Activated CD4-positive, alpha-beta T cell treated with anti-CD3 and anti-CD28 coated beads for 36 hours (primary cell): ENCODE results near the gene CD7. TPM values are rescaled to one million over a fixed set of nuclear protein-coding genes. Genes with fewer than 3 reads are reported as not detected.

Experiments
- ATAC-seq: fragments of 200-7000 bp; cut with Tn5 transposase; one replicate; pipeline ENCODE4 v1.10.0; 2021; ENCODE audit warnings: mild to moderate bottlenecking, moderate library complexity
- CTCF ChIA-PET: fragments of 350-600 bp; sonication (Branson Sonifier 250); formaldehyde crosslinking; loops from one replicate; lab custom pipeline; 2021; ENCODE audit warnings: antibody characterized with exemption; lab: Charles Lee
- POLR2A ChIA-PET: fragments of 350-600 bp; sonication (Branson Sonifier 250); formaldehyde crosslinking; loops from one replicate; lab custom pipeline; 2021; ENCODE audit warnings: antibody characterized with exemption, inconsistent platforms; lab: Charles Lee
- DNase-seq: peaks from one replicate; pipeline ENCODE4 v3.0.0-alpha.2; 2020
- H3K27ac Mint-ChIP-seq: one replicate; pipeline ENCODE4 v1.8.0; 2021; ENCODE audit warnings: mixed read lengths
- H3K27me3 Mint-ChIP-seq: one replicate; pipeline ENCODE4 v1.8.0; 2021; ENCODE audit warnings: mixed read lengths
- H3K36me3 Mint-ChIP-seq: one replicate; pipeline ENCODE4 v1.8.0; 2021; ENCODE audit warnings: low read depth, mixed read lengths
- H3K4me1 Mint-ChIP-seq: one replicate; pipeline ENCODE4 v1.8.0; 2021; ENCODE audit warnings: mixed read lengths
- H3K4me3 Mint-ChIP-seq: one replicate; pipeline ENCODE4 v1.8.0; 2021; ENCODE audit warnings: mild to moderate bottlenecking, moderate library complexity, mixed read lengths
- H3K9me3 Mint-ChIP-seq: one replicate; pipeline ENCODE4 v1.8.0; 2021; ENCODE audit warnings: low read depth, mixed read lengths
- intact Hi-C, 2 experiments: fragments of 100-400 bp; cut with DNase I in 1 of 2; cut with micrococcal nuclease in 1 of 2; formaldehyde crosslinking; loops; one replicate each; pipeline versions ENCODE4 v1.14.2 to v1.15.1; 2022 to 2024; cut with DNase I, micrococcal nuclease
- total RNA-seq, 2 experiments: library from RNA; stranded (reverse); gene quantifications; one replicate each; pipeline ENCODE4 v1.2.3, GENCODE V29; 2021

Gene CD7
- total RNA-seq, 2 experiments from 2014 or later = 614 to 725 TPM

DNA sequence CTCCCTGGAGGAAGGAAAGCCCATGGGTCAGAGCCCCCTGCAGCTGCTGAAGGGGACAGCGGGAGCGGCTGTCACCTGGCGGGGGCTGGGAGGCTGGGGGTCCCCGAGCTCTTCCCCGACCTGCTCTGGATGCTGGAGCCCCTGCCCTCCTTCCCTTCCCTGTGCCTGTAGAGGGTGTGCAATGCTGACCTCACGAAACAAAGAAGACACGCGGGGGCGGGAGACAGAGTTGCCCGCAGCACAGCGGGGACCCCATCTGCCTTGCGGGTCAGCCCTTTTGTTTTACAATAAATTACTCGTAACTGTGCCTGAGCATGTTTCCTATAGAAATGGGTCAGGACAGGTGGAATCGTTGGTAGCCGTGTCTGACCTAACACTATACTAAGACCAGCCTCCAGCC lies 9.9 kb upstream of the CD7 start:
- H3K9me3 Mint-ChIP-seq = no peaks in the 10 kb centered on the region
- no peak overlapping the region for H3K4me3 Mint-ChIP-seq
- no peaks in the 10 kb centered on the region for H3K27me3 Mint-ChIP-seq
- H3K36me3 Mint-ChIP-seq = peaks cover 24% of the 10 kb centered on the region
- H3K4me1 Mint-ChIP-seq = peaks cover 22% of the 10 kb centered on the region
- intact Hi-C loops = loop anchor here in 1 of 2 experiments (10.0 kb wide), 1 partner anchor 292 kb away; the partner anchor contains the start of genes DCXR and RAC3
- DNase-seq = no peak
- ChIA-PET POLR2A (no interaction called here), CTCF (interaction anchor here (0.9 kb wide), 1 partner anchor 368 kb away, joined by 3 read pairs; no protein-coding TSS in a partner anchor)
- H3K27ac Mint-ChIP-seq = no peak overlapping the region
- ATAC-seq = no peak

GRCh38 chr17:82325286-82326180 lies 8.1 kb upstream of the CD7 start:
- intact Hi-C loops = loop anchor here in 1 of 2 experiments (10.0 kb wide), 1 partner anchor 291 kb away; the partner anchor contains the start of genes DCXR and RAC3
- Mint-ChIP-seq H3K4me3 (no peak overlapping the region), H3K27ac (peak overlapping the region; percentile 45), H3K4me1 (peaks cover 25% of the 10 kb centered on the region), H3K27me3 (no peaks in the 10 kb centered on the region), H3K36me3 (peaks cover 33% of the 10 kb centered on the region), H3K9me3 (no peaks in the 10 kb centered on the region)
- ATAC-seq (peak; percentile 3), DNase-seq (no peak)
- CTCF ChIA-PET = interaction anchor here (0.6 kb wide), 1 partner anchor 878 kb away, joined by 3 read pairs; no protein-coding TSS in a partner anchor
- POLR2A ChIA-PET = interaction anchor here (0.6 to 0.7 kb wide), 3 partner anchors 53 to 205 kb away, joined by 3 to 4 read pairs (median 3); no protein-coding TSS in a partner anchor

- no peaks in the 10 kb centered on the region for H3K9me3 Mint-ChIP-seq
- peaks cover 33% of the 10 kb centered on the region for H3K36me3 Mint-ChIP-seq
- no peak overlapping the region for H3K4me3 Mint-ChIP-seq
- peak; percentile 66 for DNase-seq
- peak overlapping the region; percentile 45 for H3K27ac Mint-ChIP-seq
- peaks cover 25% of the 10 kb centered on the region for H3K4me1 Mint-ChIP-seq
- intact Hi-C loops = loop anchor here in 1 of 2 experiments (10.0 kb wide), 1 partner anchor 290 kb away; the partner anchor contains the start of genes DCXR and RAC3
- ChIA-PET POLR2A (interaction anchor here (0.6 kb wide), 1 partner anchor 205 kb away, joined by 4 read pairs; no protein-coding TSS in a partner anchor), CTCF (interaction anchor here (0.6 kb wide), 1 partner anchor 879 kb away, joined by 3 read pairs; no protein-coding TSS in a partner anchor)
- ATAC-seq = peak; percentile 14
- no peaks in the 10 kb centered on the region for H3K27me3 Mint-ChIP-seq
Measured at GRCh38 chr17:82324566-82325285, 7.3 kb upstream of the CD7 start.

- intact Hi-C loops = loop anchor here in 1 of 2 experiments (10.0 kb wide), 1 partner anchor 289 kb away; the partner anchor contains the start of genes DCXR and RAC3
- peak; percentile 30 for DNase-seq
- Mint-ChIP-seq H3K4me1 (peaks cover 25% of the 10 kb centered on the region), H3K4me3 (no peak overlapping the region), H3K27me3 (no peaks in the 10 kb centered on the region), H3K36me3 (peaks cover 33% of the 10 kb centered on the region), H3K27ac (peak overlapping the region; percentile 77), H3K9me3 (no peaks in the 10 kb centered on the region)
- ATAC-seq = no peak
- POLR2A ChIA-PET = interaction anchor here (1.1 kb wide), 1 partner anchor 52 kb away, joined by 3 read pairs; no protein-coding TSS in a partner anchor
- CTCF ChIA-PET = no interaction called here
Measured at GRCh38 chr17:82323514-82324234, 6.3 kb upstream of the CD7 start.

DNA sequence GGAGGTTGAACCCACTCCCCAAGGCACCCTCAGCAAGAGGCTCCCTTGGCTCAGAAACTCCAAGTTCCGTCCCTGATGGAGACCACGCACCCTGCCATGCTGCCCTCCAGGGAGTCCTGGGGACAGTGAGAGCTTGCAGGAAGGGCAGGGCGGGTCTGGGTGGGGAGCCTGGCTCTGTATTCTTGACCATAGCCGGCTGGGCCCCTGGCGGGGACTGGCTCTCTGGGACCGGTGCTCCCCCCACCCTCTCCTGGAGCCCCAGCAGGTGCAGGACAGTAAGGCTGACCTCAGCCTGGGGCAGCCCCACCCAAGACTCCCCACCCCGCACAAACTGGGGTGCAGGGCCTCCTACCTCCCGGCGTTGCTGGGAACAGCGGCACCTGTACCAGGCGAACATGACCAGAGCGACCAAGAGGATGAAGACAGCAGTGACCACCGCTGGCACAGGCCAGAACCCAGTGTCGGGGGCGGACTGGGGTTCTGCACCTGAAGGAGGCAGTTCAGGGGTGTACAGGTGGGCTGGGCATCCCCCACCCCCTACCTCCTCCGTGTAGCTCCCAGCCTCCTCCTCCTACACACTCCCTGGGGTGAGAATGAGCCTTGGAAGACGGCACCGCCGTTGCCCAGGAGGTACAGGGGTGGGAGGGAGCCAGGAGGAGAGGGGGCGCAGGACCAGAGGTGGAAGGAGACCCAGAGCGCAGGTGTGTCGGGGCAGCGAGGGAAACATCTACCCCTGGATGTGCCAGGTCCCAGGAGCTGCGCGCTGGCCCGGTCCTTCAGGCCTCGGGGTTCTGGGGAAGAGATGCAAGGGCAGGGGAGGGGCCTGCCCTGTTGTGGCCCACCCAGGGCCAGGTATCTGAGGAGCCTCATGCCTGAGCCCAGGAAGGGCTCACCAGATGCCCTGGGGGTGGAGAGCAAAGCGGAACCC lies 5.4 kb upstream of the CD7 start:
- Mint-ChIP-seq H3K4me3 (no peak overlapping the region), H3K4me1 (peaks cover 25% of the 10 kb centered on the region), H3K27me3 (no peaks in the 10 kb centered on the region), H3K36me3 (peaks cover 33% of the 10 kb centered on the region), H3K9me3 (no peaks in the 10 kb centered on the region), H3K27ac (peak overlapping the region; percentile 37)
- DNase-seq (peak; percentile 9), ATAC-seq (no peak)
- POLR2A ChIA-PET = interaction anchor here (0.7 to 3.2 kb wide), 5 partner anchors 8 to 51 kb away, joined by 3 to 62 read pairs (median 3); no protein-coding TSS in a partner anchor
- intact Hi-C loops = loop anchor here in 1 of 2 experiments (10.0 kb wide), 1 partner anchor 288 kb away; the partner anchor contains the start of genes DCXR and RAC3
- CTCF ChIA-PET = interaction anchor here (0.7 to 1.9 kb wide), 5 partner anchors 10 to 81 kb away, joined by 3 to 11 read pairs (median 3); partner anchors contain the start of gene SECTM1

GRCh38 chr17:82321947-82322466 lies 4.6 kb upstream of the CD7 start:
- Mint-ChIP-seq H3K4me1 (peaks cover 25% of the 10 kb centered on the region), H3K4me3 (no peak overlapping the region), H3K9me3 (no peaks in the 10 kb centered on the region), H3K36me3 (peaks cover 33% of the 10 kb centered on the region), H3K27ac (no peak overlapping the region), H3K27me3 (no peaks in the 10 kb centered on the region)
- intact Hi-C loops = loop anchor here (1.0 to 10.0 kb wide), 9 partner anchors 16 to 287 kb away; partner anchors contain the start of genes CSNK1D (in 1 of the 2), DCXR (in 1 of the 2) and RAC3 (in 1 of the 2)
- peak; percentile 9 for ATAC-seq
- CTCF ChIA-PET = interaction anchor here (0.7 to 1.9 kb wide), 7 partner anchors 11 to 80 kb away, joined by 3 to 11 read pairs (median 3); partner anchors contain the start of gene SECTM1
- POLR2A ChIA-PET = interaction anchor here (0.7 to 3.2 kb wide), 5 partner anchors 9 to 24 kb away, joined by 3 to 62 read pairs (median 6); partner anchors contain the start of gene SECTM1
- peak; percentile 62 for DNase-seq

DNA sequence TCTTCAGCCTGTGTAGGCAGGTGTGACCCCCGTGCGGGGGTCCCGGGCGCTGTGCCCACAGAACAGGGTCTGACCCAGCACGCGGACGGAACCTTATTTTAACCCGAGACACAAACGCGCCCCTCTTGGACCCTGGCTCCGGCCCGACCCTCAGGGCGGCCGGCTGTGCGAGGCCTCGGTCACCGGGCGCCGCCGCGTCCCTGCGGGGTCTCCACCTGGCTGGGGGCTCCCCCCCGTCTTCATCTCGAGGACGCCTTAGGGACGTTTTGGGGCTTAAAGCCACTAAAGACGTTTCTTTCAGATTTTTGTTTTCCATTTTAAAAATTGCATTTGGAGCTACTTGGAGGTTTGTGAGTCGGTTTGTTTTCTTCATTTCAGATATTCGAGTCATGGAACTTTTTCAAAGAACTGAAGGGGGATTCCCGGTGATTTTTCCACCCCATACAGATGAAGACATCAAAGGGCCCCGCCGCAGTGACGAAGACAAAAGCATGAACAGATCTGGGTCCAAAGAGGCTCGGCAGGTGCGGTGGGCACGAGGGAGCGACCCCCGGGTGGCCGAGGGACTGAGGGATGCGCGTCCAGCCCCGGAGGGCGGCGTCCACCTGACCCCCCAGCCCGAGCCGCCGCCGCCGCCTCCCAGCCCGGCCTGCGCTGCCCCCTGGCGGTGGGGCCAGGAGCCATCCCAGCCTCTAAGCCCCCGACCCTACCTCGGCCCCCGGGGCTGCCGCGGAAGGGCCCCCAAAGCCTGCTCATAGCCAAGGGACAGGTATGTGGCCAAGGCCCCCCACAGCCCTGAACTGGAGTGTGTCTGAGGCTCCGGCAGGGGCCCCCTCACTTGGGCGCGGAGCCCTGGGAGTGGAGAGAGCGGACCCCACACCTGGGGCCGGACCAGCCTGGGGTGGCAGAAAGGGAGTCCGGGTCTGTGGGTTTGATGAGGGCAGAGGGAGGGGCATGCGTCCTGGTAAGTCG lies 3.8 kb upstream of the CD7 start:
- Mint-ChIP-seq H3K27me3 (no peaks in the 10 kb centered on the region), H3K36me3 (peaks cover 40% of the 10 kb centered on the region), H3K4me1 (peaks cover 25% of the 10 kb centered on the region), H3K27ac (no peak overlapping the region), H3K4me3 (no peak overlapping the region), H3K9me3 (no peaks in the 10 kb centered on the region)
- peak; percentile 24 for ATAC-seq
- ChIA-PET POLR2A (interaction anchor here (0.8 to 3.2 kb wide), 7 partner anchors 9 to 223 kb away, joined by 3 to 62 read pairs (median 6); partner anchors contain the start of gene SECTM1), CTCF (interaction anchor here (0.6 to 2.0 kb wide), 19 partner anchors 8 to 1956 kb away, joined by 3 to 23 read pairs (median 4); partner anchors contain the start of gene SECTM1)
- intact Hi-C loops = loop anchor here (1.0 to 10.0 kb wide), 9 partner anchors 15 to 286 kb away; partner anchors contain the start of genes CSNK1D (in 1 of the 2), DCXR (in 1 of the 2) and RAC3 (in 1 of the 2)
- DNase-seq = peak; percentile 91

DNA sequence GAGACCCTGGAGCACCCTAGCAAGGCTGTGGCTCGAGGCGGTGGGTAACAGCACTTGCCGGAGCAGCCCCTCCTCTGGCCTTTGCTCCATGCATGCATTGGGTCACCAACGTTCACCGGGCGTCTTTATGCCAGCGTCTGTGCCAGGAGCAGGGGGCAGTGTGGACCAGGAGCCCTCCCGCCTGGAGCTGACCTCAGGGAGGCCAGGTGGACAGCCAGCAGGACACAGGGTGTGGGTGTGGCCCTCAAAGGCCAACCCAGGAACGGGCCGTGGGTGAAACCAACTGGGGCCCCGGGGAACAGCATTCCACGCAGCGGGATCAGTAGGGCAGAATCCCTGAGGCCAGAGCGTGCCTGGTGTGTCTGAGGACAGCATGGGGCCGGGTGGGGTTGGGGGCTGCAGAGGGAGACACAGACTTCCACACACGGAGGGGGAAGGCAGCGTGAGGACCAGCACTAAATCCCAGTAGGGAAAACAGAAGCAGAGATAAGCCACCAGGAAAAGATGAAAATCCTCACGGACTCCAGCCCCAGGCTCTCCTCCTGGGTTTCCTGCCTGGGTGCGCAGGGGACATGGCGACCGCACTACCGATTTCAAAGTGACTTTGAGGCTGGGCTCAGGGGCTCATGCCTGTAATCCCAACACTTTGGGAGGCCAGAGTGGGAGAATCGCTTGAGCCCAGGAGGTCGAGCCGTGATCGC lies 2.9 kb upstream of the CD7 start:
- CTCF ChIA-PET = interaction anchor here (0.6 to 2.0 kb wide), 16 partner anchors 7 to 1955 kb away, joined by 3 to 23 read pairs (median 4); partner anchors contain the start of gene SECTM1
- intact Hi-C loops = loop anchor here in 1 of 2 experiments (2.0 to 10.0 kb wide), 2 partner anchors 83 to 285 kb away; partner anchors contain the start of genes DCXR and RAC3
- POLR2A ChIA-PET = interaction anchor here (0.8 to 3.2 kb wide), 9 partner anchors 8 to 285 kb away, joined by 3 to 62 read pairs (median 6); partner anchors contain the start of gene SECTM1
- Mint-ChIP-seq H3K4me1 (peaks cover 25% of the 10 kb centered on the region), H3K27ac (no peak overlapping the region), H3K27me3 (no peaks in the 10 kb centered on the region), H3K9me3 (no peaks in the 10 kb centered on the region), H3K4me3 (no peak overlapping the region), H3K36me3 (peaks cover 49% of the 10 kb centered on the region)
- peak; percentile 21 for DNase-seq
- no peak for ATAC-seq
